Endothelial cell of umbilical vein (primary cell): ENCODE data around the gene ACSL4.

Experiments
- MYC ChIP-seq: IDR thresholded peaks from one replicate; pipeline ENCODE4 v1.6.1; 2011; ENCODE audit warnings: mild to moderate bottlenecking, low read depth, low read length
- POLR2A ChIP-seq: IDR thresholded peaks from 2 replicates; pipeline ENCODE4 v1.6.1; 2012; ENCODE audit warnings: low read depth, mild to moderate bottlenecking, control low read depth, low read length

DNA sequence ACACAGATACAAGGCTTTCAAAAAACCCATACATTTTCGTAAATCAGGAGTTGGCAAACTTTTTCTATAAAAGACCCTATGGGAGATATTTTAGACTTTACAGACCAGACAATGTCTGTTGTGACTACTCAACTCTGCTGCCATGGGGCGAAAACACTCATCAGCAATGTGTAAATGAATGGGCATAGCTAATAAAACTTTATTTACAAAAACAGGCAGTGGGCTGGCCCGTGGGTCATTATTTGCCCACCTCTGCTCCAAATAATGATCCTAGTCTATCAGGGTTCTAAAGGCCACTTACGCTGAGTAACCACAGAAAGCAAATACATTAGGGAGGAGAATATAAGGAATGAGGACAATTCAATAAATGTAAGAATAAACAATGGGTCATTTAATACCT, 43.9 kb upstream of the ACSL4 start:
- TF ChIP-seq POLR2A (no peak), MYC (no peak)
